Erythroblast (primary cell): ENCODE measurements around the gene MRPL21.

Source experiments
- DNase-seq, 2 experiments: peaks; one replicate each; lab custom pipeline; 2025; lab: John Stamatoyannopoulos, UW
- GATA1 ChIP-seq: IDR thresholded peaks from 2 replicates; pipeline ENCODE4 v1.6.1; 2011; ENCODE audit warnings: low read depth, mild to moderate bottlenecking, control low read depth, low read length, moderate library complexity
- POLR2A ChIP-seq: IDR thresholded peaks from 2 replicates; pipeline ENCODE4 v1.6.1; 2011; ENCODE audit warnings: mild to moderate bottlenecking, low read length

MRPL21 gene

DNA sequence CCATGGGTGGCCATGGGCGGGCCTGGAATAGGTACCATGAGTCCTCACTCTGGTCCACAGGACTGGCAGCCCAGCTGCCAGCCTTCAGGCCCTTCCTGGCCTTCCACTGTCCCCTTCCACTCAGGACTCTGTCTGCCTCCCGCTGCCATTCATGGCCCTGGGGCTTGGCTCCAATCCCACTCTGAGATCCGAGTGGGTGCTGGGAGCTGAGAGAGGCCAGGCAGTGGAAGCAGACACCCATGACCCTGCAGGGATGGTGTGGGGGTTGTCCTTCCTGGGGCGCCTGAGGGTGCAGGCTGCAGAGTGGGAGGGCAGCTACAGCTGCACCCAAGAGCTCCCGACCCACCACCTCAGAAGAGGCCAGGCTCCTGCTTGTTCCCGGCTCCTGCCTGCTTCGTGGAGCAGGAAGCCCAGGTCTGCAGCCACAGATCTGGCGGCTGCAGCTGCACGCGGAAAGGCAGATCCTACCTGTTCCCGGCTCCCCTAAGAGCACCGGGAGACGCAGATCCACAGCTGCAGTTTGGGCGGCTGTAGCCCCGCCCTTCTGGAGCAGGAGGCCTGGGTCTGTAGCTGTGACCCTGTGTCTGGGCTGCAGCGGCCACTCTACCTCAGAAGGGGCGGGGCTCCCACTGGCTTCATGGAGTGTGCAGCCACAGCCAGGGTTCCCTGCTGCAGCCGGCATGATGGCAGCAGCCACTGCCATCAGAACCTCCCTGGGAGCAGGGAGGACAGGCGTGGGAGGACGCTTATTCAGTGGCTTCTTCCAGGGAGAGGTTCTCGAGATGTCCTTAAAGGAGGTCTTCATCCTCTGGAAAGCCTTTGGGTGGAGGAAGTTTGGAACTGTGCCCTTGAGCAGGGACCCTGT is 27.6 kb upstream of the MRPL21 start:
- DNase-seq: no peak
- no peak for TF ChIP-seq GATA1
- no peak for TF ChIP-seq POLR2A

GRCh38 chr11:68929706-68930570 is 26.3 kb upstream of the MRPL21 start:
- DNase-seq: no peak
- no peak for TF ChIP-seq POLR2A
- TF ChIP-seq GATA1: no peak

DNA sequence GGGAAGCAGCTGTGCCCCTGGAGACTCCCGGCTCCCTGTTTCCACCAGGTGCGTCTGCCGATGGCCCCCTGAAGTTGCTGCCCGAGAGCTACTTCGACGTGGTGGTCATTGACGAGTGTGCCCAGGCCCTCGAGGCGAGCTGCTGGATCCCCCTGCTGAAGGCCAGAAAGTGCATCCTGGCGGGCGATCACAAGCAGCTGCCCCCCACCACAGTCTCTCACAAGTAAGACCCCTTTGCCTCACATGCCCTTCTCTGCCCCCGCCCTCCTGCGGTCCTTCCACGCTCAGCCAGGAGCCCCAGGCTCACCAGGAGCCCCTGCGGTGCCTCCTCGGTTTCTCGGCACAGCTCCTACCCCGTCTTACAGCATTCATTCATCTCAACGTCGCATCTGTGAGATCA is 25.5 kb upstream of the MRPL21 start:
- DNase-seq: no peak

GRCh38 chr11:68928136-68928880 is 24.7 kb upstream of the MRPL21 start:
- no peak for TF ChIP-seq GATA1
- TF ChIP-seq POLR2A: no peak
- DNase-seq: no peak

More for the DNA sequence above, 25.5 kb upstream of the MRPL21 start:
- TF ChIP-seq POLR2A (no peak), GATA1 (no peak)

DNA sequence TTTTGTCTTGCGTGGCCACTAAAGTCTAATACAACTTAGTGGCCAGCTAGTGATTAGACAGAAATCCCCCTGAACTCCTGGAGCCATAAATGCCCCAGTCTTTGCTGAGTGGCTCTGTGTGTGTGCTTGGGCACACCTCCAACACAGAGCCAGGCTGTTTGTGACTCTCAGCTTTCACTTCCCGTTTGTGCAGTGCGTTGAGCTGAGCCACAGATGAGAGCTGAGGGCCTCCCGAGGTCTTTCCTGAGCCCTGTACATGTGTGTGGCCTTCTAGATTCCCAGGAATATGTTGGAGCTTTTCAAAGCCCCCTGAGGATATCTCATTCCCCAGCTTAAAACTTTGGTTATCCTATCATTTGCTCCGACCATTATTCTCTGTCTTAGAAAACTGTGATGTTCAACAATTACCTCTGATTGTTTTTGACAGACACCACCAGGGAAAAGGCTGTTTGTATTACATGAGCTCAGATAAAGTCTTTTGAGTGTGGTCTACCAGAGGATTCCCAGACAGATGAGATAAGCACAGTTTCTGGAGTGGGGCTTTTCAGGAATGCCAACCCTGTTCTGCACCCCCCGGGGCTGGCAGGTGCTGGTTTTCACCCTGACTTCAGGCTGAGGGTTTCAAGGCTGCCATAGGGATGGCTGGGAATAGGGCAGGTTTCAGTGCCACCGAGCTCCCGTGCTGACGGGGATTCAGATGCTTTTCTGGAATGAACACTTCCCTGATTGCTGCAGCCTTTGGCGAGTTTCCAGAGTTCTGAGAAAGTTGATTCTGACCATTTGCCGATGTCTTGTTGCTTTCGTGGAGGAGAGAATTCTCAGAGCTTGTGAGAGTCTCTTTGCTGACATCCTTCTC is 23.9 kb upstream of the MRPL21 start:
- DNase-seq: no peak
- no peak for TF ChIP-seq GATA1
- no peak for TF ChIP-seq POLR2A

DNA sequence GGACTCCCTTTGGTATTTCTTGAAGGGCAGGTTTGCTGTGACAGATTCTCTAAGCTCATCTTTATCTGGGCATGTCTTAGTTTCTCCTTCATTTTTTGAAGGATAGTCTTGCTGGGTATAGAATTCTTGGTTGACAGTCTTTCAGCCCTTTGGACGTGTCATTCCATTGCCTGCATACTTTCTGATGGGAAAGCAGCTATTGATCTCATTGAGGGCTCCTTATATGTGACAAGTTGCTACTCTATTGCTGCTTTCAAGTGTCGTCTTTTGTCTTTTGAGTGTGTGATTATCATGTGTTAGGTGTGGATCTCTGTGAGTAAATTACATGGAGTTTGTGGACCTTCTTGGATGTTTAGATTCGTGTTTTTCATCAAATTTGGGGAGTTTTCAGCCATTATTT is 22.0 kb upstream of the MRPL21 start:
- DNase-seq: peak; percentile 31
- TF ChIP-seq POLR2A: no peak
- TF ChIP-seq GATA1: no peak

GRCh38 chr11:68924073-68924925 is 20.7 kb upstream of the MRPL21 start:
- no peak for TF ChIP-seq GATA1
- no peak for TF ChIP-seq POLR2A
- no peak for DNase-seq

- no peak for DNase-seq
- TF ChIP-seq GATA1 (no peak), POLR2A (no peak)
Observed at GRCh38 chr11:68923614-68924013, 20.0 kb upstream of the MRPL21 start.

- DNase-seq: no peak
- no peak for TF ChIP-seq POLR2A
- no peak for TF ChIP-seq GATA1
Observed at GRCh38 chr11:68916439-68916838, 12.8 kb upstream of the MRPL21 start.

GRCh38 chr11:68914761-68915160 is 11.1 kb upstream of the MRPL21 start:
- DNase-seq: no peak
- TF ChIP-seq POLR2A (no peak), GATA1 (no peak)

GRCh38 chr11:68913188-68913587 is 9.6 kb upstream of the MRPL21 start:
- TF ChIP-seq GATA1 (no peak), POLR2A (no peak)
- no peak for DNase-seq

DNA sequence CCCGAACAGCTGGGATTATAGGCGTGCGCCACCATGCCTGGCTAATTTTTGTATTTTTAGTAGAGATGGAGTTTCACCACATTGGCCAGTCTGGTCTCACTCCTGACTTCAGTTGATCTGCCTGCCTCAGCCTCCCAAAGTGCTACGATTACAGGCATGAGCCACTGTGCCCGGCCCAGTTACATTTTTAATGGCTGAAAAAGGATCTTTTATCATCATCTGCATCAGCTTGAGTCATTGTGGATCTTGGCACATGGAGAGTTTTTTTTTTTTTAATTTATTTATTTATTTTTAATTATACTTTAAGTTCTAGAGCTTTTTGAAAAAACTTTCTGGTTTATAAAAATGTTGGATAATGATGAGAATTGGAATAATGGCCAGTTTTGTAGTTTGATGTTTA is 8.6 kb upstream of the MRPL21 start:
- DNase-seq: no peak
- TF ChIP-seq POLR2A (no peak), GATA1 (no peak)
